ENCODE measurements around the gene BGN. TPM values are rescaled to one million over a fixed set of nuclear protein-coding genes. Genes with fewer than 3 reads are reported as not detected.
A peak's percentile ranks its signal among the peaks of the same experiment; 100 is the strongest.

The BGN gene
- polyA plus RNA-seq, 3 donors = not detected

DNA sequence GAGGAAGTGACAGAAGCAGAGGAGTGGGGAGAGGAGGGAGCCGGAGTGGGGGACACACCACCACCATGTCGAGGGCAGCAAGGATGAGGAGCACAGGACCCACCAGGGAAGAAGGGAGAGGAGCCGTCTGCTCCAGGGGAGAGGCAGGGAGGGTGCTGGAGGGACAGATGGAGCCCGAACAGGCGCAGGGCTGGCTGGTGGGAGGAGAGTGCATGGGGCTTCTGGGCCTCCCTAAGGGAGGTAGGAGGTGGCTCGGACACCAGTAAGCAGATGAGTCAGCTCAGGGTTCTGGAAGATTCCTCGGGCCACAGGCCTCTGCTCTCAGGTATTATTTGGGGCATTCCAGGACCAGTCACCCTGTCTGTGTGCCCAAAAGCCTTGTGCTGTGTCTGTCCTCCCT lies 52.4 kb downstream of the BGN start:
- Mint-ChIP-seq H3K27ac (peak overlapping the region in 1 of 7 donors; percentile 50), H3K9me3 (peaks cover 0 to 2% (median 0%) of the 10 kb centered on the region in 7 donors), H3K27me3 (ENCODE audit: low read depth in 3 of 3) (peaks cover 0 to 20% (median 12%) of the 10 kb centered on the region in 3 donors), H3K36me3 (no peaks in the 10 kb centered on the region), H3K4me1 (peaks cover 3% of the 10 kb centered on the region), H3K4me3 (no peak overlapping the region)
- no peak for TF ChIP-seq CTCF (IDR thresholded peaks at IDR 0.05)
- H3K9me3 ChIP-seq (replicated peaks in 1 of 2; ENCODE audit: control insufficient read depth in 1 of 2, insufficient read depth in 1 of 2, low read length in 2 of 2) = no peaks in the 10 kb centered on the region
- no peak overlapping the region for H3K4me2 ChIP-seq (replicated peaks; ENCODE audit: extremely low read depth, low read length, poor library complexity, severe bottlenecking)
- H3K27ac ChIP-seq (ENCODE audit: low read depth in 1 of 2, low read length in 2 of 2) = no peak overlapping the region
- no peak overlapping the region for H2AFZ ChIP-seq (ENCODE audit: insufficient read depth, low read depth, low read length, poor library complexity, severe bottlenecking)
- H3K9ac ChIP-seq (ENCODE audit: insufficient read depth, low read length, poor library complexity, severe bottlenecking) = no peak overlapping the region
- no peaks in the 10 kb centered on the region for H3K79me2 ChIP-seq (ENCODE audit: insufficient read depth, low read length)
- no peaks in the 10 kb centered on the region for H3K27me3 ChIP-seq (ENCODE audit: control insufficient read depth in 2 of 2, insufficient read depth in 2 of 2, low read length in 2 of 2)
- no peak for DNase-seq
- no peaks in the 10 kb centered on the region for H3K4me1 ChIP-seq (ENCODE audit: control insufficient read depth in 1 of 2, insufficient read depth in 2 of 2, low read length in 2 of 2)
- WGBS (ENCODE audit: insufficient coverage) = 50% methylated on average over 5 of the region's 7 CpGs
- no peaks in the 10 kb centered on the region for H4K20me1 ChIP-seq (ENCODE audit: insufficient read depth, low read length)
- no peaks in the 10 kb centered on the region for H3K36me3 ChIP-seq (replicated peaks in 1 of 2; ENCODE audit: control insufficient read depth in 1 of 2, insufficient read depth in 2 of 2, low read length in 2 of 2)
- no peak overlapping the region for H3K4me3 ChIP-seq (replicated peaks in 1 of 3; ENCODE audit: low read depth in 2 of 3, low read length in 3 of 3)
- intact Hi-C loops (cut with micrococcal nuclease) = no loop called here

DNA sequence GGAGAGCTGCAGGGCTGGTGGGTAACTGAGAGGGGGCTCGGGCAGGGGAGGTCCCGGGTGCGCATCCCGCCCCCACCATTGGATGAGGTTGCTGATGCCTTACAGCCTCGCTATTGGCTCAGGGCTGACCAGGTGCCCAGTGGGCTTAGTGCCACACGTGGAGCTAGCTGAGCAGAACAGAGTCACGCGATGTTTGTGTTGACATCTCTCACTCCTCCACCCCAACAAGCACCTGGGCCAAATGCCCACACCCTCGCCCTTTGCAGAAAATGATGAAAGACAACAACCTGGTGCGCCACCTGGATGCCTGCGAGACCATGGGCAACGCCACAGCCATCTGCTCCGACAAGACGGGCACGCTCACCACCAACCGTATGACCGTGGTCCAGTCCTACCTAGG lies 54.5 kb downstream of the BGN start:
- no peaks in the 10 kb centered on the region for H3K4me1 ChIP-seq (ENCODE audit: control insufficient read depth in 1 of 2, insufficient read depth in 2 of 2, low read length in 2 of 2)
- no peaks in the 10 kb centered on the region for H4K20me1 ChIP-seq (ENCODE audit: insufficient read depth, low read length)
- peaks cover under 1 to 27% (median 12%) of the 10 kb centered on the region in 3 donors for H3K27me3 Mint-ChIP-seq (ENCODE audit: low read depth in 3 of 3)
- H3K27me3 ChIP-seq (ENCODE audit: control insufficient read depth in 2 of 2, insufficient read depth in 2 of 2, low read length in 2 of 2) = no peaks in the 10 kb centered on the region
- no peak overlapping the region for H3K27ac ChIP-seq (ENCODE audit: low read depth in 1 of 2, low read length in 2 of 2)
- no peak for TF ChIP-seq CTCF (IDR thresholded peaks at IDR 0.05)
- no peak overlapping the region for H3K9ac ChIP-seq (ENCODE audit: insufficient read depth, low read length, poor library complexity, severe bottlenecking)
- no peak overlapping the region for H2AFZ ChIP-seq (ENCODE audit: insufficient read depth, low read depth, low read length, poor library complexity, severe bottlenecking)
- no peak overlapping the region for H3K4me2 ChIP-seq (replicated peaks; ENCODE audit: extremely low read depth, low read length, poor library complexity, severe bottlenecking)
- DNase-seq = no peak
- H3K4me3 ChIP-seq (replicated peaks in 1 of 3; ENCODE audit: low read depth in 2 of 3, low read length in 3 of 3) = no peak overlapping the region
- no peaks in the 10 kb centered on the region for H3K9me3 ChIP-seq (replicated peaks in 1 of 2; ENCODE audit: control insufficient read depth in 1 of 2, insufficient read depth in 1 of 2, low read length in 2 of 2)
- 94% methylated on average over 11 of the region's 17 CpGs for WGBS (ENCODE audit: insufficient coverage)
- H3K4me3 Mint-ChIP-seq = no peak overlapping the region
- intact Hi-C loops (cut with micrococcal nuclease) = no loop called here
- no peaks in the 10 kb centered on the region for H3K79me2 ChIP-seq (ENCODE audit: insufficient read depth, low read length)
- peaks cover 3% of the 10 kb centered on the region for H3K4me1 Mint-ChIP-seq
- H3K27ac Mint-ChIP-seq = no peak overlapping the region
- no peaks in the 10 kb centered on the region for H3K36me3 Mint-ChIP-seq
- H3K9me3 Mint-ChIP-seq = peaks cover 0 to 2% (median 0%) of the 10 kb centered on the region in 7 donors
- no peaks in the 10 kb centered on the region for H3K36me3 ChIP-seq (replicated peaks in 1 of 2; ENCODE audit: control insufficient read depth in 1 of 2, insufficient read depth in 2 of 2, low read length in 2 of 2)

Data from CD14-positive monocyte (primary cell).